MCF 10A (cell line): ENCODE data around the gene CAST. TPM values are rescaled to one million over a fixed set of nuclear protein-coding genes. Genes with fewer than 3 reads are reported as not detected.
A peak's percentile ranks its signal among the peaks of the same experiment; 100 is the strongest.

Source experiments
- BruUV-seq: library from RNA; stranded (reverse); fragments of 400-500 nt; replicated peaks from 2 replicates; lab custom pipeline; 2021; lab: Mats Ljungman, UMichigan
- CTCF ChIA-PET: fragments of 300-600 bp; sonication (Branson Sonifier 250); formaldehyde crosslinking; extraction: SDS; loops from one replicate; lab custom pipeline; 2021; ENCODE audit warnings: antibody characterized with exemption, inconsistent platforms; lab: Yijun Ruan, JAX
- POLR2A ChIA-PET: fragments of 300-600, 350-650 bp; sonication (Branson Sonifier 250); formaldehyde crosslinking; extraction: SDS; loops from one replicate; lab custom pipeline; 2020; ENCODE audit warnings: antibody characterized with exemption, inconsistent platforms; lab: Yijun Ruan, JAX
- DNase-seq: peaks from one replicate; pipeline ENCODE4 v3.0.0-alpha.2; 2018; ENCODE audit not compliant: unreplicated experiment
- H3K27ac Mint-ChIP-seq: one replicate; pipeline ENCODE4 v1.8.0; 2022; ENCODE audit warnings: mild to moderate bottlenecking, low read depth, mixed read lengths; ENCODE audit not compliant: unreplicated experiment
- H3K27me3 Mint-ChIP-seq: one replicate; pipeline ENCODE4 v1.8.0; 2022; ENCODE audit warnings: mixed read lengths; ENCODE audit not compliant: insufficient read depth, unreplicated experiment
- H3K36me3 Mint-ChIP-seq: one replicate; pipeline ENCODE4 v1.8.0; 2022; ENCODE audit warnings: mild to moderate bottlenecking, moderate library complexity, mixed read lengths; ENCODE audit not compliant: insufficient read depth, unreplicated experiment
- H3K4me1 Mint-ChIP-seq: one replicate; pipeline ENCODE4 v1.8.0; 2022; ENCODE audit warnings: mixed read lengths; ENCODE audit not compliant: insufficient read depth, unreplicated experiment
- H3K4me3 Mint-ChIP-seq: one replicate; pipeline ENCODE4 v1.8.0; 2022; ENCODE audit warnings: mild to moderate bottlenecking, moderate library complexity, mixed read lengths; ENCODE audit not compliant: unreplicated experiment
- H3K9me3 Mint-ChIP-seq: one replicate; pipeline ENCODE4 v1.8.0; 2022; ENCODE audit warnings: mixed read lengths; ENCODE audit not compliant: unreplicated experiment
- intact Hi-C: fragments of 100-400 bp; cut with micrococcal nuclease; formaldehyde crosslinking; loops from 2 replicates; pipeline ENCODE4 v1.14.1; 2022
- total RNA-seq: library from RNA; stranded (reverse); gene quantifications from 2 replicates; pipeline ENCODE4 v1.2.3, GENCODE V29; 2022
- TF ChIP-seq, protein P1 (sequence below): fragments of 200-600 bp; IDR thresholded peaks from one replicate; pipeline ENCODE4 v1.8.0; 2022; ENCODE audit warnings: antibody characterized with exemption, mild to moderate bottlenecking; ENCODE audit not compliant: unreplicated experiment

Gene CAST
- total RNA-seq, 1 experiment from 2014 or later, result 351 TPM

DNA sequence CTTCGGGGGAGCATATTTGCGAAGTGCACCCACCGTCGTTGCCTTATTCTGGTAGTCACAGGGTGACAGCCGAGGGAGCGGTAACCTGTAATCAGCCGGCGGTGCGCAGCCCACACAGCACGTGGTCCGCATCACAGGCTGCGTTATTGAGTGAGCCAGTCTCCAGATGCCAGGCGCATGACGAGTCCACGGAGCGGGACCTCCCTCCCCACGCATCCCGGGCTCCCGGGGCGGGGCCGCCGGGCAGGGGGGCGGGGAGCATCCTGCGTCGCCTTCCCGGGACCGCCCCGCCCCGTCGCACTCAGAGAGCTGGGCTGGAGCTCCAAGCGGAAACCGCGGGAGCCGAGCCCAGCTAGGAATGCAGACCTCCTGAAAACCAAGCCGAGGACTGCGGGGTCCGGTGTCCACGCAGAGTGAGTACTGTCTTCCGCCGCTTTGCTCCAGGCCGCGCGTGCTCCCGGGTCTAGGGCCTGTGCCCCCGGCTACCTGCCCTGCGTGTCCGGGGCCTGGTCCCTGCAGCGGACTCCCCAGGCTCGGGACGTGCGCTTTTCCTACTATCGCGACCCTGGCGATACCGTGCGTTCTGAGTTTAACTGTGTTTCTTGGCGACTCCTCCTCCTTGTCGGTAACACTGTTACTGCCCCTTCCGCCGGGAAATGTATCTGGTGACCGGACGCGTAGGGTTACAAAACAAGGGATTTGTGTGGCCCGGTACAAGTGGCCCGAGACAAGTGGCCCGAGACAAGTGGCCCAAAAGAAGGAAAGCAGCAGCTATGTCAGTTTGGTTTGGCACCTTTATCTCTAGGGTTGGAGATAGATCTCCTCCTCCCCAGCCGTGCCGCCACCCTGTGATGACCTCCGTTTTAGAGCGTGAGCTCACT, 40.6 kb downstream of the CAST start:
- CTCF ChIA-PET, result interaction anchor here (0.6 to 2.6 kb wide), 13 partner anchors 11 to 1072 kb away, joined by 3 to 12 read pairs (median 3); no protein-coding TSS in a partner anchor

GRCh38 chr5:96703384-96703920, 41.3 kb downstream of the CAST start:
- intact Hi-C loops, result loop anchor here (5.0 kb wide), 1 partner anchor 41 kb away; the partner anchor contains the start of gene CAST
- Mint-ChIP-seq H3K4me1 (peaks cover 60% of the 10 kb centered on the region), H3K36me3 (peaks cover 10% of the 10 kb centered on the region), H3K27me3 (no peaks in the 10 kb centered on the region), H3K4me3 (peak overlapping the region; percentile 82), H3K27ac (peak overlapping the region; percentile 97), H3K9me3 (no peaks in the 10 kb centered on the region)
- TF ChIP-seq, protein P1, sequence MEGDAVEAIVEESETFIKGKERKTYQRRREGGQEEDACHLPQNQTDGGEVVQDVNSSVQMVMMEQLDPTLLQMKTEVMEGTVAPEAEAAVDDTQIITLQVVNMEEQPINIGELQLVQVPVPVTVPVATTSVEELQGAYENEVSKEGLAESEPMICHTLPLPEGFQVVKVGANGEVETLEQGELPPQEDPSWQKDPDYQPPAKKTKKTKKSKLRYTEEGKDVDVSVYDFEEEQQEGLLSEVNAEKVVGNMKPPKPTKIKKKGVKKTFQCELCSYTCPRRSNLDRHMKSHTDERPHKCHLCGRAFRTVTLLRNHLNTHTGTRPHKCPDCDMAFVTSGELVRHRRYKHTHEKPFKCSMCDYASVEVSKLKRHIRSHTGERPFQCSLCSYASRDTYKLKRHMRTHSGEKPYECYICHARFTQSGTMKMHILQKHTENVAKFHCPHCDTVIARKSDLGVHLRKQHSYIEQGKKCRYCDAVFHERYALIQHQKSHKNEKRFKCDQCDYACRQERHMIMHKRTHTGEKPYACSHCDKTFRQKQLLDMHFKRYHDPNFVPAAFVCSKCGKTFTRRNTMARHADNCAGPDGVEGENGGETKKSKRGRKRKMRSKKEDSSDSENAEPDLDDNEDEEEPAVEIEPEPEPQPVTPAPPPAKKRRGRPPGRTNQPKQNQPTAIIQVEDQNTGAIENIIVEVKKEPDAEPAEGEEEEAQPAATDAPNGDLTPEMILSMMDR, result no peak
- BruUV-seq, result TSS peak; percentile 54
- POLR2A ChIA-PET, result interaction anchor here (0.6 to 8.8 kb wide), 17 partner anchors 12 to 842 kb away, joined by 3 to 177 read pairs (median 10); partner anchors contain the start of genes CAST and ERAP1
- CTCF ChIA-PET, result interaction anchor here (0.6 to 2.6 kb wide), 11 partner anchors 10 to 1073 kb away, joined by 3 to 12 read pairs (median 3); no protein-coding TSS in a partner anchor
- DNase-seq, result peak; percentile 79

More for the DNA sequence above, 40.6 kb downstream of the CAST start:
- H3K4me1 Mint-ChIP-seq, result peaks cover 56% of the 10 kb centered on the region
- no peaks in the 10 kb centered on the region for H3K27me3 Mint-ChIP-seq
- peak overlapping the region; percentile 97 for H3K27ac Mint-ChIP-seq
- POLR2A ChIA-PET, result interaction anchor here (0.6 to 8.8 kb wide), 17 partner anchors 11 to 841 kb away, joined by 3 to 177 read pairs (median 10); partner anchors contain the start of genes CAST and ERAP1
- BruUV-seq, result no TSS peak
- peak overlapping the region; percentile 82 for H3K4me3 Mint-ChIP-seq
- TF ChIP-seq, protein P1, result no peak
- peaks cover 17% of the 10 kb centered on the region for H3K36me3 Mint-ChIP-seq
- intact Hi-C loops, result loop anchor here (1.0 to 5.0 kb wide), 2 partner anchors 16 to 40 kb away; partner anchors contain the start of gene CAST
- no peaks in the 10 kb centered on the region for H3K9me3 Mint-ChIP-seq
- DNase-seq, result peak; percentile 91

GRCh38 chr5:96703995-96704394, 41.8 kb downstream of the CAST start:
- TF ChIP-seq, protein P1, result no peak
- intact Hi-C loops, result loop anchor here (5.0 kb wide), 1 partner anchor 42 kb away; the partner anchor contains the start of gene CAST
- POLR2A ChIA-PET, result interaction anchor here (0.7 to 8.8 kb wide), 10 partner anchors 12 to 220 kb away, joined by 3 to 177 read pairs (median 24); partner anchors contain the start of genes CAST and ERAP1
- Mint-ChIP-seq H3K4me3 (peak overlapping the region; percentile 82), H3K36me3 (peaks cover 6% of the 10 kb centered on the region), H3K4me1 (peaks cover 65% of the 10 kb centered on the region), H3K9me3 (no peaks in the 10 kb centered on the region), H3K27ac (peak overlapping the region; percentile 97), H3K27me3 (no peaks in the 10 kb centered on the region)
- DNase-seq, result no peak
- CTCF ChIA-PET, result interaction anchor here (0.8 to 2.6 kb wide), 6 partner anchors 16 to 1073 kb away, joined by 3 to 12 read pairs (median 4); no protein-coding TSS in a partner anchor
- BruUV-seq, result no TSS peak
